Neutrophil (primary cell): ENCODE data around the gene TBC1D5.

ENCODE experiments used
- H3K27ac ChIP-seq: fragments of 200-600 bp; sonication (generic); 2 replicates; pipeline ENCODE4 v1.5.1; 2016; ENCODE audit warnings: mild to moderate bottlenecking, moderate library complexity
- H3K27me3 ChIP-seq: fragments of 200-600 bp; sonication (generic); 2 replicates; pipeline ENCODE4 v1.6.0; 2016; ENCODE audit warnings: mild to moderate bottlenecking
- H3K36me3 ChIP-seq: fragments of 200-600 bp; sonication (generic); 2 replicates; pipeline ENCODE4 v1.5.1; 2017
- H3K4me1 ChIP-seq, 2 experiments: fragments of 200-600 bp in 1 of 2; sonication (generic) in 1 of 2; 1 replicate in 1 of 2; 2 replicates in 1 of 2; pipeline versions ENCODE4 v1.5.1 to v1.6.1; 2013 to 2016; ENCODE audit warnings: low read depth in 1 of 2, low read length in 1 of 2, mild to moderate bottlenecking in 1 of 2, moderate library complexity in 1 of 2; ENCODE audit not compliant: control insufficient read depth in 1 of 2, insufficient read depth in 1 of 2
- H3K4me3 ChIP-seq, 2 experiments: fragments of 200-600 bp in 1 of 2; sonication (generic) in 1 of 2; 1 replicate in 1 of 2; 2 replicates in 1 of 2; pipeline ENCODE4 v1.5.1; 2013 to 2016; ENCODE audit warnings: low read depth in 1 of 2, low read length in 1 of 2, mild to moderate bottlenecking in 1 of 2, moderate library complexity in 1 of 2
- H3K9me3 ChIP-seq: fragments of 200-600 bp; sonication (generic); 2 replicates; pipeline ENCODE4 v1.5.1; 2016
- CTCF ChIP-seq: fragments of 200-600 bp; sonication (generic); IDR thresholded peaks from 2 replicates; pipeline ENCODE4 v1.5.1; 2016; ENCODE audit warnings: antibody characterized with exemption

TBC1D5 gene

GRCh38 chr3:17508180-17508752 is 234.2 kb downstream of the TBC1D5 start:
- no peaks in the 10 kb centered on the region for H3K9me3 ChIP-seq
- H3K4me1 ChIP-seq, result no peaks in the 10 kb centered on the region
- no peak overlapping the region for H3K4me3 ChIP-seq
- no peak overlapping the region for H3K27ac ChIP-seq
- peaks cover 7% of the 10 kb centered on the region for H3K36me3 ChIP-seq
- no peaks in the 10 kb centered on the region for H3K27me3 ChIP-seq
- TF ChIP-seq CTCF, result no peak

GRCh38 chr3:17507480-17507879 is 235.0 kb downstream of the TBC1D5 start:
- no peak overlapping the region for H3K4me3 ChIP-seq
- H3K4me1 ChIP-seq, result no peaks in the 10 kb centered on the region
- no peak overlapping the region for H3K27ac ChIP-seq
- peaks cover 7% of the 10 kb centered on the region for H3K36me3 ChIP-seq
- H3K9me3 ChIP-seq, result no peaks in the 10 kb centered on the region
- no peak for TF ChIP-seq CTCF
- no peaks in the 10 kb centered on the region for H3K27me3 ChIP-seq

- Histone ChIP-seq H3K36me3 (peaks cover 7% of the 10 kb centered on the region), H3K4me3 (no peak overlapping the region), H3K9me3 (no peaks in the 10 kb centered on the region), H3K27me3 (no peaks in the 10 kb centered on the region), H3K27ac (no peak overlapping the region), H3K4me1 (no peaks in the 10 kb centered on the region)
- no peak for TF ChIP-seq CTCF
These were observed 236.6 kb downstream of the TBC1D5 start for GRCh38 chr3:17505856-17506255.

- H3K4me3 ChIP-seq, result no peak overlapping the region
- H3K4me1 ChIP-seq, result no peaks in the 10 kb centered on the region
- no peaks in the 10 kb centered on the region for H3K9me3 ChIP-seq
- H3K27ac ChIP-seq, result no peak overlapping the region
- TF ChIP-seq CTCF, result no peak
- peaks cover 3% of the 10 kb centered on the region for H3K36me3 ChIP-seq
- no peaks in the 10 kb centered on the region for H3K27me3 ChIP-seq
These were observed 240.7 kb downstream of the TBC1D5 start for GRCh38 chr3:17501745-17502144.

GRCh38 chr3:17500618-17501017 is 241.8 kb downstream of the TBC1D5 start:
- H3K27ac ChIP-seq, result no peak overlapping the region
- TF ChIP-seq CTCF, result no peak
- H3K4me3 ChIP-seq, result no peak overlapping the region
- no peaks in the 10 kb centered on the region for H3K4me1 ChIP-seq
- H3K9me3 ChIP-seq, result no peaks in the 10 kb centered on the region
- no peaks in the 10 kb centered on the region for H3K36me3 ChIP-seq
- H3K27me3 ChIP-seq, result no peaks in the 10 kb centered on the region
